ENCODE results near the gene FAM229A. TPM values are rescaled to one million over a fixed set of nuclear protein-coding genes. Genes with fewer than 3 reads are reported as not detected.

Gene FAM229A
- total and polyA plus RNA-seq, 2 of the 8 experiments (the other 6 are each of a cell fraction or from before 2014, with no cell fraction given) = 4.1 to 4.2 TPM

DNA sequence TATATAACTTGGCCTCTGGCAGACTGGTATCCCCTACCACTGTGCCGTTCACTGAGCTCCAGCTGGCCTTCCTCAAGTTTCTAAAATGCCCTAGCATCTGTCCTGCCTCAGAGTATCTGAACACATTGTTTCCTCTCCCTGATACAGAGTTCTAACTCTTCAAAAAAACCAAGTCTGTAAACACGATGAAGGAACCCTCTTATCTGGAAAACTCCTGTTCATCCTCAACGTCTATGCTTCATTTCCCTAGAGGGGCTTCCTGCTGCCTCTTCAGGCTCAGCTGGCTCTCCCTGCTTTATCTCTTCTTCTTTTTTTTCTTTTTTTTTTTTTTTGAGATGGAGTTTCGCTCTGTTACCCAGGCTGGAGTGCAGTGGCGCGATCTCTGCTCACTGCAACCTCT is 26.4 kb upstream of the FAM229A start:
- CTCF ChIA-PET (ENCODE audit: partially characterized antibody) = interaction anchor here (0.8 to 1.9 kb wide), 3 partner anchors 12 to 140 kb away, joined by 3 to 7 read pairs (median 3); no protein-coding TSS in a partner anchor
- Histone ChIP-seq H2BK15ac (ENCODE audit: low read length) (no peak overlapping the region), H3K4ac (replicated peaks; ENCODE audit: insufficient read length, low read depth, low read length) (no peak overlapping the region), H3K23me2 (ENCODE audit: low read depth, low read length) (no peaks in the 10 kb centered on the region), H4K8ac (ENCODE audit: extremely low read depth, insufficient read depth, low read length) (no peak overlapping the region), H3K18ac (ENCODE audit: extremely low read depth, low read length) (no peak overlapping the region), H3K9me3 (ENCODE audit: insufficient read depth in 2 of 2, low read depth in 1 of 2, low read length in 1 of 2) (no peaks in the 10 kb centered on the region), H2BK5ac (ENCODE audit: low read depth, low read length) (no peak overlapping the region), H3K4me2 (ENCODE audit: insufficient read depth in 1 of 2, low read depth in 2 of 2, low read length in 2 of 2) (no peak overlapping the region), H4K91ac (replicated peaks; ENCODE audit: insufficient read length, low read length) (no peak overlapping the region), H4K5ac (ENCODE audit: insufficient read length, low read depth, low read length) (no peak overlapping the region), H3K23ac (ENCODE audit: insufficient read length) (no peak overlapping the region), H2AK5ac (ENCODE audit: low read depth, low read length) (no peak overlapping the region), H3K4me1 (replicated peaks in 1 of 4; ENCODE audit: control insufficient read depth in 3 of 4, insufficient read depth in 4 of 4, low read length in 3 of 4) (peaks cover 0 to 7% (median 2%) of the 10 kb centered on the region in 4 experiments; a peak in 4 of 7 replicates), H3K27me3 (replicated peaks in 1 of 4; ENCODE audit: control insufficient read depth in 3 of 4, extremely low read depth in 1 of 4, insufficient read depth in 3 of 4, low read length in 3 of 4) (no peaks in the 10 kb centered on the region), H3K79me2 (ENCODE audit: control insufficient read depth in 1 of 2, insufficient read depth in 2 of 2, low read length in 2 of 2) (peaks cover 4 to 31% of the 10 kb centered on the region in 2 experiments), H2AFZ (ENCODE audit: low read length) (no peak overlapping the region), H3K4me3 (ENCODE audit: extremely low read depth in 1 of 4, insufficient read depth in 2 of 4, low read depth in 3 of 4, low read length in 4 of 4) (no peak overlapping the region), H3K9ac (replicated peaks in 1 of 4; ENCODE audit: extremely low read depth in 1 of 4, low read depth in 3 of 4, low read length in 3 of 4) (no peak overlapping the region), H3K36me3 (ENCODE audit: control insufficient read depth in 2 of 4, insufficient read depth in 4 of 4, low read length in 3 of 4) (peaks cover 13 to 39% (median 31%) of the 10 kb centered on the region in 4 experiments; a peak in 7 of 8 replicates), H2BK20ac (ENCODE audit: low read length) (no peak overlapping the region), H3K79me1 (ENCODE audit: low read depth, low read length) (peaks cover 7% of the 10 kb centered on the region), H3K27ac (ENCODE audit: low read depth, low read length) (no peak overlapping the region), H4K20me1 (replicated peaks in 1 of 2; ENCODE audit: control insufficient read depth in 1 of 2, insufficient read depth in 2 of 2, low read length in 2 of 2) (peaks cover 0 to 10% of the 10 kb centered on the region in 2 experiments), H3K56ac (replicated peaks; ENCODE audit: insufficient read length, low read depth, low read length) (no peak overlapping the region), H3K14ac (ENCODE audit: insufficient read length) (no peak overlapping the region), H2BK12ac (ENCODE audit: low read depth, low read length) (no peak overlapping the region), H2BK120ac (replicated peaks; ENCODE audit: low read depth, low read length) (no peak overlapping the region)
- FAIRE-seq = no peak
- POLR2A ChIA-PET (ENCODE audit: partially characterized antibody) = interaction anchor here (1.1 to 1.8 kb wide), 4 partner anchors 16 to 188 kb away, joined by 3 to 6 read pairs (median 5); partner anchors contain the start of gene CCDC28B
- WGBS, 2 experiments (ENCODE audit: extremely low coverage in 1 of 2, insufficient coverage in 1 of 2, insufficient read length in 1 of 2, insufficient replicate concordance in 2 of 2, low coverage in 1 of 2, low lambda C conversion rate in 2 of 2, missing lambda C conversion rate in 1 of 2) = 83% methylated on average over 3 of the region's 6 CpGs; no CpG with 5 or more reads in 1 of the 2 experiments
- DNase-seq (ENCODE audit: low read depth in 1 of 2, low spot score in 2 of 2) = no peak
